Adrenal gland (tissue), 12 donors: ENCODE data around the gene DPEP1. TPM values are rescaled to one million over a fixed set of nuclear protein-coding genes. Genes with fewer than 3 reads are reported as not detected.

ENCODE experiments used
- DNase-seq, 7 donors: peaks; one replicate each; pipeline ENCODE4 v3.0.0-alpha.2; 2019 to 2020
- H3K27ac ChIP-seq, 5 donors: fragments of 200-600 bp; sonication (generic) in 4 of 5; 1 replicate in 3 of 5; 2 replicates in 2 of 5; pipeline versions ENCODE4 v1.5.1 to v1.8.0; 2016 to 2020; ENCODE audit warnings: mild to moderate bottlenecking in 1 of 5
- H3K27me3 ChIP-seq: fragments of 200-600 bp; 2 replicates; pipeline ENCODE4 v1.8.0; 2021
- H3K36me3 ChIP-seq, 2 donors: fragments of 200-600 bp; replicated peaks in 1 of 2; 1 replicate in 1 of 2; 2 replicates in 1 of 2; pipeline versions ENCODE4 v1.5.1 to v1.8.0; 2018 to 2022
- H3K4me1 ChIP-seq, 2 donors: fragments of 200-600 bp; replicated peaks in 1 of 2; 1 replicate in 1 of 2; 2 replicates in 1 of 2; pipeline versions ENCODE4 v1.5.1 to v1.8.0; 2018 to 2021
- H3K4me3 ChIP-seq, 4 donors: fragments of 200-600 bp; sonication (generic) in 3 of 4; one replicate each; pipeline ENCODE4 v1.5.1; 2016 to 2018
- H3K9me3 ChIP-seq, 3 donors: fragments of 200-600 bp; sonication (generic) in 1 of 3; replicated peaks in 1 of 3; 1 replicate in 2 of 3; 2 replicates in 1 of 3; pipeline versions ENCODE4 v1.5.1 to v1.8.0; 2016 to 2021
- POLR2A ChIP-seq, 2 donors: fragments of 450-650 bp; IDR thresholded peaks; one replicate each; pipeline ENCODE4 v1.6.1; 2017; ENCODE audit warnings: antibody characterized with exemption in 2 of 2, mild to moderate bottlenecking in 2 of 2, moderate library complexity in 1 of 2
- WGBS, 4 donors: extraction: QIAGEN DNeasy Blood & Tissue Kit in 2 of 4; methylation state at CpG; one replicate each; pipeline versions ENCODE4 v1.1.5 to v1.1.7; 2013 to 2017; 5-methylcytosine and 5-hydroxymethylcytosine counted together
- intact Hi-C, 2 donors: fragments of 100-400 bp; cut with DNase I; formaldehyde crosslinking; loops; one replicate each; pipeline versions ENCODE4 v1.14.1 to v1.15.0; 2022 to 2023
- polyA plus RNA-seq, 3 donors: library from polyadenylated mRNA; stranded (reverse); fragments of 200-250 nt in 2 of 3; fragments of 350-450 nt in 1 of 3; fragmentation: Illumina TruSeq in 1 of 3; extraction: RNeasy Lipid Tissue Mini Kit (QIAGEN cat#74804) in 1 of 3; gene quantifications; one replicate each; pipeline ENCODE4 v1.2.3, GENCODE V29; 2013 to 2014
- total RNA-seq, 9 donors: library from RNA; depleted of rRNA in 4 of 9; stranded (reverse); fragments of >200 nt in 4 of 9; fragments of 120-200 nt in 1 of 9; fragmentation: NEBNext Ultra II Directional in 1 of 9; extraction: Animal tissue kit (Norgen Biotek cat#: 25700) in 1 of 9; gene quantifications; one replicate each; pipeline versions ENCODE4 v1.1.0 to v1.2.4, GENCODE V29; 2013 to 2023
- TF ChIP-seq, protein P1 (sequence below), 6 experiments: fragments of 450-650 bp in 4 of 6; fragments of 200-600 bp in 2 of 6; sonication (generic) in 1 of 6; IDR thresholded peaks; 1 replicate in 5 of 6; 2 replicates in 1 of 6; pipeline versions ENCODE4 v1.5.1 to v1.8.0; 2016 to 2021; ENCODE audit warnings: antibody characterized with exemption in 6 of 6, mild to moderate bottlenecking in 2 of 6, moderate library complexity in 1 of 6
- donor health status: healthy with polysubstance abuse.
- donor health status: Bipolar disorder and iron deficiency.
- donor health status: DM: yes; HTN: yes; CAD: no.
- donor health status: DM: no; HTN: no; CAD: no.
- donor health status: DM: no; HTN: no; CAD: no.
- donor health status: DM: yes; HTN: yes; CAD: no.

The DPEP1 gene
- total and polyA plus RNA-seq, 12 donors, result 0.44 to 27.3 (median 4.5) TPM

- Histone ChIP-seq H3K36me3 (no peaks in the 10 kb centered on the region), H3K27ac (no peak overlapping the region), H3K4me1 (peaks cover 0 to 13% of the 10 kb centered on the region in 2 donors), H3K9me3 (no peaks in the 10 kb centered on the region), H3K27me3 (peaks cover 32% of the 10 kb centered on the region), H3K4me3 (peak overlapping the region in 1 of 4 donors; percentile 33)
- intact Hi-C loops, result loop anchor here in 1 of 2 donors (5.0 kb wide), 1 partner anchor 68 kb away; no protein-coding TSS in a partner anchor
- 3 to 4% (median 3%) methylated on average over 14 to 55 of the region's 55 CpGs for WGBS, 4 donors
- TF ChIP-seq, protein P1, sequence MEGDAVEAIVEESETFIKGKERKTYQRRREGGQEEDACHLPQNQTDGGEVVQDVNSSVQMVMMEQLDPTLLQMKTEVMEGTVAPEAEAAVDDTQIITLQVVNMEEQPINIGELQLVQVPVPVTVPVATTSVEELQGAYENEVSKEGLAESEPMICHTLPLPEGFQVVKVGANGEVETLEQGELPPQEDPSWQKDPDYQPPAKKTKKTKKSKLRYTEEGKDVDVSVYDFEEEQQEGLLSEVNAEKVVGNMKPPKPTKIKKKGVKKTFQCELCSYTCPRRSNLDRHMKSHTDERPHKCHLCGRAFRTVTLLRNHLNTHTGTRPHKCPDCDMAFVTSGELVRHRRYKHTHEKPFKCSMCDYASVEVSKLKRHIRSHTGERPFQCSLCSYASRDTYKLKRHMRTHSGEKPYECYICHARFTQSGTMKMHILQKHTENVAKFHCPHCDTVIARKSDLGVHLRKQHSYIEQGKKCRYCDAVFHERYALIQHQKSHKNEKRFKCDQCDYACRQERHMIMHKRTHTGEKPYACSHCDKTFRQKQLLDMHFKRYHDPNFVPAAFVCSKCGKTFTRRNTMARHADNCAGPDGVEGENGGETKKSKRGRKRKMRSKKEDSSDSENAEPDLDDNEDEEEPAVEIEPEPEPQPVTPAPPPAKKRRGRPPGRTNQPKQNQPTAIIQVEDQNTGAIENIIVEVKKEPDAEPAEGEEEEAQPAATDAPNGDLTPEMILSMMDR (IDR thresholded peaks at IDR 0.05), result peak in 3 of 6 experiments; percentile 57 to 73 (median 60)
- no peak for TF ChIP-seq POLR2A (IDR thresholded peaks at IDR 0.05)
- DNase-seq, result peak in 3 of 7 donors; percentile 40 to 58 (median 41)
Observed at GRCh38 chr16:89574681-89575246, 38.7 kb upstream of the DPEP1 start.

DNA sequence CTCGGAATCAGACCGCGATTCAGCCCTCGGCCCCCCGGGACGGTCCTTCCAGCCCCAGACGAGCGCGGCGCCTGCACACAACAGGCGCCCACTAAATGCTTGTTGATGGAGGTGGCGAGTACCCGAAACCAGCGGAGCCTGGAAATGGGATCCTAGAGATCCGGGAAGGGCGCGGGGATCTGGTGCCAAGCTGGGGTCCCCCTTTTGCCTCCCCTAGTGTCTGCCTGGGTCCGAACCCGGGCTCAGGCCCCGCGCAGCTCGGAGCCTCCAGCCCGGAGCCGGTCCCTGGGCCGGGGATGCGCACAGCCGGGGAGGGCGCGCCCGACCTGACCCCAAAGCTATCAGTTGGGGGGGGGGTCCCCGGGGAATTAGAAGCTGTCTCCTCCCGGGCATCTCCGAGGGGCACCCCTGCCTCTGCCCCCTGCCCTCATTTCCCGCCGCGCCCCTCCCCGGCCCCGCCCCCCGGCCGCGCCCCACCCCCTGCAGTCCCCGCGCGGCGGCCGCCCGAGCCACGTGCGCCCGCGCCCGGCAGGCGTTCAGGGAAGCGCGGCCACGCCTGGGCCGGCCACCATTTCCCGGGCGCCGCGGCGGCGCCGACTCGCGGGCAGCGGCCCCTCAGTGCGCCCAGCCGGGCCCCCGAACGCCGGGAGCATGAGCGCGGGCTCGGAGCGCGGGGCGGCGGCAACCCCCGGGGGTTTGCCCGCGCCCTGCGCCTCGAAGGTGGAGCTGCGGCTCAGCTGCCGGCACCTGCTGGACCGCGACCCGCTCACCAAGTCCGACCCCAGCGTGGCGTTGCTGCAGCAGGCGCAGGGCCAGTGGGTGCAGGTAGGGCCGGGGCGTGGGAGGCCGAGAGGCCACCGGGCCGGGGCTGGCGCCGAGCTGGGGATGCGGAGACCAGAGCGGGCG, 37.9 kb upstream of the DPEP1 start, which contains the start of gene CPNE7:
CPNE7 (plus strand) TSS at position 512 of the 906 bp plus-strand sequence; CDS start at position 652, 140 bp downstream.
- no peaks in the 10 kb centered on the region for H3K36me3 ChIP-seq
- no peak within 1 kb of the TSS for H3K27ac ChIP-seq
- H3K9me3 ChIP-seq, result no peaks in the 10 kb centered on the region
- peaks cover 32% of the 10 kb centered on the region for H3K27me3 ChIP-seq
- no peak for DNase-seq
- TF ChIP-seq, protein P1 (IDR thresholded peaks at IDR 0.05), result no peak
- TF ChIP-seq POLR2A (IDR thresholded peaks at IDR 0.05), result no peak
- H3K4me1 ChIP-seq, result peaks cover 0 to 13% of the 10 kb centered on the region in 2 donors
- WGBS, 4 donors, result 1 to 6% (median 2%) methylated on average over 5 to 102 of the region's 103 CpGs
- intact Hi-C loops, result loop anchor here in 1 of 2 donors (5.0 kb wide), 1 partner anchor 67 kb away; no protein-coding TSS in a partner anchor
- H3K4me3 ChIP-seq, result peak within 1 kb of the TSS in 1 of 4 donors; percentile 33

DNA sequence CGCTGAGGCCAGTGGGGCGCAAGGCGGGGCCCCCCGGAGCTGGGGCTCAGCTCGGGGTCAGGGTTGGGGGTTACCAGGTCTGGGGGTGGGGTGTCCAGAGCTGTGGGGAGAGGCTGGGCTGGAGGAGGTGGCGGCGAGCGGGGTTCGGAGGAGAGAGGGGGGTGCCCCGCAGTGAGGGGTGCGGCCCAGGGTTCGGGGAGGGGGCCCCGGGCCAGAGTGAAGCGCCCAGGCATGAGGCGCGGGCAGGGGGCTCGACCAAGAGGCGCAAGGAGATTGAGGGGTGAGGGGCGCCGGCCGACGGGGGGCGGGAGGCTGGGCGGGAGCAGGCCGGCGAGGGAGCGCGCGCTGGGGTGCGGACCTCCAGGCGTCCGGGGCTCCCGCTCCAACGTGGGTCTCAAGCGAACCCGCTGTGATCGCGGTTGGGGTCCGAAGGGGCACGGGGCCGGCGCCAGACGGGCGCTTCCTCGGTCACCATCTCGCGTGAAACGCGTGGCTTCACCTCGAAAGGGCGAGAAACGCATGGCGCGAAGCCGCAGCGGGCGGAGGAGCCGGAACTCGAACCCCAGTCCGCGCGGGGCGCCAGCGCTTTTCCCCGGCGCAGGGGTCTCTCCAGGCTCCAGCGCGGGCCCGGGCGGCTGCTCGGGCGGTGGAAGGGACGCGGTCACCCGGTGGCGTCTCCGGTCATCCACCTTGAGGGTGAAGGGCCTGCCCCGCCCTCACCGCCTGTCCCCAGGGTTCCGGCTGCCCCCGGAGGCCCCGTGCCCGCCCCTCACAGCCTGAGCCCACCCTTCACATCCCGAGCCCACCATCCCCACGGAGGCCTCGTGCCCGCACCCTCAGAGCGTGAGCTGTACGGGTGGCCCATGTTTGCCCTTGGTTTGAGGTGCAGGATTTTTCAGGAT, 37.0 kb upstream of the DPEP1 start:
- Histone ChIP-seq H3K4me1 (peaks cover 0 to 13% of the 10 kb centered on the region in 2 donors), H3K27ac (no peak overlapping the region), H3K36me3 (no peaks in the 10 kb centered on the region), H3K27me3 (peaks cover 32% of the 10 kb centered on the region), H3K9me3 (no peaks in the 10 kb centered on the region), H3K4me3 (peak overlapping the region in 1 of 4 donors; percentile 33)
- 17 to 27% (median 20%) methylated on average over 27 to 89 of the region's 89 CpGs for WGBS, 4 donors
- intact Hi-C loops, result loop anchor here in 1 of 2 donors (5.0 kb wide), 1 partner anchor 66 kb away; no protein-coding TSS in a partner anchor
- no peak for DNase-seq
- TF ChIP-seq POLR2A (IDR thresholded peaks at IDR 0.05), result no peak
- TF ChIP-seq, protein P1 (IDR thresholded peaks at IDR 0.05), result no peak
